GM12892 (cell line): Measurements from ENCODE around the gene KCTD16.

ENCODE experiments used
- DNase-seq: peaks from one replicate; pipeline ENCODE4 v3.0.0; 2011; ENCODE audit not compliant: insufficient read length
- FAIRE-seq: peaks from 2 replicates; lab custom pipeline; 2011; peaks lifted over from hg19 to GRCh38; lab: Jason Lieb, UNC
- POLR2A ChIP-seq: IDR thresholded peaks from 2 replicates; pipeline ENCODE4 v1.6.1; 2011; ENCODE audit warnings: low read depth, low read length, control low read depth
- POLR2AphosphoS5 ChIP-seq: IDR thresholded peaks from 2 replicates; pipeline ENCODE4 v1.6.1; 2011; ENCODE audit warnings: low read depth, low read length, control low read depth
- TAF1 ChIP-seq: IDR thresholded peaks from 2 replicates; pipeline ENCODE4 v1.6.1; 2011; ENCODE audit warnings: low read depth, mild to moderate bottlenecking, control low read depth, low read length, borderline replicate concordance

Gene KCTD16

DNA sequence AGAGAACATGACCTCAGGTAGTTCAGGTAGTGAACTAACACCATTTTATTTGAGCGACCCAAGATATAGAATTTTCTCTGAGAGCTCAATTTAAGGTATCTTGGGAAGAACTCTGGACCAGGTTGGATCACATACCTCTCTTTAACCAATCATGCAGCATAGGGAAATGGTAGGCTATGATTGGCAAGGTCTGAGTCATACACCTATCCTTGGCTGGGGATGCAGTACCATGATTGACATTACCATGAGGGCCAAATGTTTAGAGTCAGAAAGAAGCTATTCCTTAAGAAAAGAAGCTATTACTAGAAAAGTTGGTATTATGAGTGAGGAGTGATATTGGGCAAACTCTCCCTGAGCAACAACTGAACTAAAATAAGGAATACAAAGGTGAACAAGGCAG is 258.7 kb downstream of the KCTD16 start:
- FAIRE-seq: no peak
- no peak for DNase-seq
- TF ChIP-seq POLR2A: no peak
- no peak for TF ChIP-seq POLR2AphosphoS5
- TF ChIP-seq TAF1: no peak

DNA sequence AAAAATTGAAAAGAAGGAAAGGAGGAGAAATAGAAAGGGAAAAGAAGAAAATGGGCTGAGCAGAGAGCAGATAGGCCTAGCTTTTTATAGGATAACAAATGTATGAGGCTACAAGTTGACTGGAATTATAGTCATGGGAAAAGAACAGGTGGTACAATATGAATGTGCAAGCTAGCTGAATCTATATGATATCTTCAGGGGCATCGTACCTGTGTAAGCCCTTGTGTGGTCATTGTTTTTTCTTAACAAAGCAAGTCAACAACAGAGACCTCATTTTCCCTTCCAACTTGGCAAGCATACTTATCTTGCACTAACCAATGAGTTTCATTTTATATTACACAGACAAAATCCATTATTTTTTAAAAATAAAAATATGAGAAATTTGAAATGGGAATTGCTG is 259.2 kb downstream of the KCTD16 start:
- DNase-seq (no peak), FAIRE-seq (no peak)
- no peak for TF ChIP-seq POLR2A
- TF ChIP-seq TAF1: no peak
- no peak for TF ChIP-seq POLR2AphosphoS5

DNA sequence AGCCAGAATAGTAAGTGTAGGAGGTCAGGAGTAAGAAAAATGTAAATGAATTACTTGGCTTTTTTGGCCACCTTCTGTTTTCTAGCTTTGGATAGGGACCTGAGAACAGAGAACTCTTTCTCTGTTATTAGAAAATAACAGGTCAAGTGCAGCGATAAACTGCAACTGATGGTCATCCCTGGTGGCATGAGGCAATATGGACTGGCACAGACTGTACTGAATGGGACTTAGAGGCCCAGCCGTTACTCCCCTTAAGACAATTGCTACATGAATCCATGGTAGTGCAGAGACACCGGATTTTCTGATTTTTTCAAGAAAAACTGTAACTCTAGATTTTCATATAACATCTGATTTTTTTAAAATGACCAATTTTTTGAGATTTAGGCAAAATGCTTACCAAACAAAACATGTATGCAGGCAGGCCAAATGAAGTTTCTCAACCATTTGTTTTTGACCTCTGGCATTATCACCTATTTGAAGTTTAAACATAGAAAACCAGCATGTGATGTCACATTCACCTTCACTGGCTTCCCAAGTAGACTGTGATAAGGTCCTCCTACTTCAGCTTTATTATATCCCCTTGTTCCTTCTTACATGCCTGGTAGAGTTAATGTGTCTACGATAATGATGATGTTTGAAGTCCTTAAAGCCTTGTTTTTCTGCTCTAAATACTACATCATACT is 262.6 kb downstream of the KCTD16 start:
- no peak for TF ChIP-seq POLR2A
- no peak for TF ChIP-seq TAF1
- TF ChIP-seq POLR2AphosphoS5: no peak
- no peak for FAIRE-seq
- DNase-seq: no peak

DNA sequence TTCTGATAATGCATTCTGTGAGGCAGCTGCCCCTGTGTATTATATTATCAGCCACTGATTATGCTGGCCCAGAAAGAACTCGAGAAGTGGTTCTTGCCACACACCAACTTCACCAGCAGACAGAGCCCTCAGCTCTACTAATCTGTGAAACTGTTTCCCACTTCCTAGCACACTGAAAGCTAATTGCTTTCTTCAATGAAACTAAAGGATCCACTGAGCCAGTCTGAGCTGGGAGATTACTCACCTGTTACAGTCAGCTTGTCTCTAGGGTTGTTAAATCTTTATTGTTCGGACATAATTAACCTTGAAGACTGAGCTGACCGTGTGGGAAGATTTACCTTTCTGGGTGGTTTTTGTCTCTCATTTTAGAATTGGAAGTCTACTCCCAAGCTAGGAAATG is 263.2 kb downstream of the KCTD16 start:
- TF ChIP-seq TAF1 (no peak), POLR2AphosphoS5 (no peak), POLR2A (no peak)
- no peak for FAIRE-seq

DNA sequence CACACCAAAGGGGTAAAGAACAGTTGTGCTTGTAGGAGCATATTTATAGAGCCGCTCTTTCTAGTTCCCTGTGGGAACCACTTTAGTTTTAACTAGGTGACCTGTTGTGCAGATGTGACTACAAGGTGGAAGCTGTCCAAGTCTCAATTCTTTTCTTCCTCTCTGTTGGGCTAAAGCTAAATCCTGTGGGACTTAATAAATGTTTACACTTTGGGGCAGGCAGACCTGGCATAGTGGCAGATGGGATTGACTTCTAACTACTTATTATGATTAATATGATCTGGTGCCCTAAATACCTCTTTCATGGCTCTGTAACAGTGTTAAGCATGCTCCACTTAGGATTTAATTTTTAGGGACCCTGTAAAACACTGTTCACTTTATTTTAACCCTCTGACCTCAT is 265.3 kb downstream of the KCTD16 start:
- no peak for DNase-seq
- no peak for FAIRE-seq
- TF ChIP-seq POLR2AphosphoS5 (no peak), TAF1 (no peak), POLR2A (no peak)

More for the DNA sequence above, 263.2 kb downstream of the KCTD16 start:
- no peak for DNase-seq

DNA sequence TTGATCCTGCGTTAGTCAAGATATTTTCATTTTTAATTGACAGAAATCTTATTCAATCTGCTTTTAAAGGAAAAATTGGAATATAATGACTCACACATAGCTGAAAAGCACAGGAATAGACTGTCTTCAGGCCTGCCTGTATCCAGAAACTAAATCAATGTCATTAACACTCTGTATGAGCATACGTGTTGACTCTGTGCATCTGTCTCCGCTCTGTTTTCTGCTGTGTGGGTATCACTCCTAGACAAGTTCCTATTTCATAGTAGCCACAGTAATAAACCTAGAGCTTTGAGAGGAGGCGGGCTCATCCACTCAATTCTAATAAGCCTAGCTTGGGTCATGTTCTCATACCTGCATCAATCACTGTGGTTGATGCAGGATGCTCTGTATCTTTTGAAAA is 267.6 kb downstream of the KCTD16 start:
- DNase-seq (no peak), FAIRE-seq (no peak)
- TF ChIP-seq POLR2AphosphoS5: no peak
- no peak for TF ChIP-seq TAF1
- TF ChIP-seq POLR2A: no peak

DNA sequence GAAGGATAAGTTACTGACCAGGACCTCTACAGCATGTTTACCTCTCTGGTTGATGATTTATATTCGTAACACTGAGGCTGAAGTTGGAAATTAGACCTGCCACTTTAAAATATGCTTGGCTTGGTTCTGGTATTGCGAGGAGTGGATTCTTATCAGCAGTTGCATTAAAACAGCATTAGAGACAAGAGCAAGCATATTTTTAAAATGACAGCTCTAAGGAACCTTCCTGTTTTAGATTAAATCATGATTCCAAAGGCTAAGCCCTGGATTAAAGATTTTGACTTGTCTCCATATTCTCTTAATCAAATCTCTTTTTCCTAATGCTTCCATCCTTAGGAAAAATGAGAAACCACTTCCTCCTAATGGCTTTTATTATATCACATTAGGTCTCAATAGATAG is 277.8 kb downstream of the KCTD16 start:
- no peak for DNase-seq
- no peak for TF ChIP-seq POLR2A
- no peak for TF ChIP-seq POLR2AphosphoS5
- TF ChIP-seq TAF1: no peak
- no peak for FAIRE-seq

DNA sequence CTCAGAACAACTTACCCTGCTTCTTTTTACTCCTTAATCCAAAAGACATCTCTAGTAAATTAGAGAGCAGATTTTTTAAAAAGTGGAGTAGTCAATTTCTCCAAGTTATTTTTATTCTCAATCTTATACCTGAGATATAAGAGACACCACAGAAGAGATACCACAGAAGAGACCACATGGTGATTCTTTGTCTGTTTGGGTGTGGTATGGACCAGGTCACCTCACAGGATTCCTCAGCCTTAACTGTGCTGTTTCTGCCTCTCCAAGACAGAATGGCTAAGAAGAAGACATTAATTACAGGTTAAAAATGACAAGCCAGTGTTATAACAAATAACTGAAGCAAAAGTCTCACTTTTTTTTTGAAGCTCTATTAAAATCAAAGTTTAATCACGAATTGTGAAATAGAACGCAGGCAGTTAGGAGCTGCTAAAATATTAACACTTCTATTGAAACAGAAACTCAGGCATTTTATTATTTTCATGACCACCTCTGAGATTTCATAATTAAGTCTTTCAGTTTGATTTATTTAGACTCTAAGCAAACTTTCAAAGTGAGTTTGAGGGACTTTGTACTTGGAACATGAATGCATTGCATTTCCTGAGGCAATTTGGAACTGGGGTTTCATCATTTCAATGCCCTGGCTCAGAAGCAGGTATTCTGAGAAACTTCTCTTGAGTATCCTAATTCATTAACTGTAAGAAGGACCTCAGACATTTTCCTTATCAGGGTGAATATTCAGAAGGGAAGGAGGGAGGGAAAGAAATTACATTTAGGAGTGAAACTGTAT is 280.7 kb downstream of the KCTD16 start:
- TF ChIP-seq TAF1 (no peak), POLR2A (no peak), POLR2AphosphoS5 (no peak)
- FAIRE-seq: no peak
- no peak for DNase-seq

DNA sequence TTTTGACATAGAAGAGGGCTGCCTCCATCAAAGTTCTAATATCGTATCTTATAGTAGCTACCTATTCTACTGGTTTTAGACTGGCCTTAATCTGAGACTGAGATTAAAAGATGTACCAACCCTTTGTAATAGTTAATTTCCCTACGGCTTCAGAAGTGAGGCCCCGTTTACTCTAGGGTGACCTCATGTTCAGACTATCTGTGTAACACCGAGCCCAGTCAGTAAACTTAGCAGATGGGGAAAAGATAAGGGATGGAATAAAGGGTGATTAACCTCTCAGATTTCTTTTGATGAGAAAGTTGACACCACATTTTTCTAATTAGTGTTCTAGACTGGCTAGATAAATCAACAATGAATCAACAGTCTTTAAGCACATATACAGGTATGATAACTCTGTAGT is 283.1 kb downstream of the KCTD16 start:
- FAIRE-seq (no peak), DNase-seq (no peak)
- no peak for TF ChIP-seq POLR2AphosphoS5
- TF ChIP-seq POLR2A: no peak
- TF ChIP-seq TAF1: no peak

DNA sequence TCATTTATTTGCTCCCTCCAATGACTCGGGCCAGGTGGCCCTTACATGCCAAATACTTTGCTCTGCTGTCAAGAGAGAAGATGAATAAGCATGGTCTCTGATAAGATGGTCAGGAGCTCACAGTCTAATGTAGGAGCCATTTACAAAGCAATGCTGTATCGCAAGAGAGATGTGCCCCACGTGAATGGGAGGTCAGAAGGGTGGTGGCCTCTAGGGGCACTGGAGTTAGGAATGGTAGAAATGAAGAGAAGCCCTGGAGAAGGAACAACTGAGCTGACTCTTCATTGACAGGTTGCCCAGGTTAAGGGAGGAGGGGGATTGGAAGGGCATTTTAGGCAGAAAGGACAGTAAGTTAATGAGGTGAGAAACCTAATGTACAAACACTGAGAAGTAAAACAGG is 286.5 kb downstream of the KCTD16 start:
- TF ChIP-seq POLR2AphosphoS5 (no peak), TAF1 (no peak), POLR2A (no peak)
- no peak for FAIRE-seq
- DNase-seq: no peak

DNA sequence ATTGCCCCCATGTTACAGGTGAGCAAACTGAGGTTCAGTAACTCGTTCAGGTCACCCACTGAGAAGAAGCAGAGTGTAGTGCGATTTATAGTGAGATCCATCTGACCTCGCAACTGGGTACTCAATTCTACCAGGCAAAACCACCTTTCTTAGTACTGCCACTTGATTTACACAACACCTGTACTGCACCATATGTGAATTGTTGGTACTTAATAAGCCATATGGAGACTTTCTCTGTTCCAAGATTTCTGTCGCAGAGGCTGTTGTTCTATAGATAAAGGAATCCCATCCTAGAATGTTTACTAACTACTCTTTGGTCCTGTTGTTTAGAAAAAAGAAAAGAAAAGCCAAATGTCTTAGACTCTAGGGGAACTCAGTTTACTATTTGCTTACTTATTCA is 287.5 kb downstream of the KCTD16 start:
- TF ChIP-seq POLR2AphosphoS5 (no peak), TAF1 (no peak), POLR2A (no peak)
- no peak for FAIRE-seq
- no peak for DNase-seq

DNA sequence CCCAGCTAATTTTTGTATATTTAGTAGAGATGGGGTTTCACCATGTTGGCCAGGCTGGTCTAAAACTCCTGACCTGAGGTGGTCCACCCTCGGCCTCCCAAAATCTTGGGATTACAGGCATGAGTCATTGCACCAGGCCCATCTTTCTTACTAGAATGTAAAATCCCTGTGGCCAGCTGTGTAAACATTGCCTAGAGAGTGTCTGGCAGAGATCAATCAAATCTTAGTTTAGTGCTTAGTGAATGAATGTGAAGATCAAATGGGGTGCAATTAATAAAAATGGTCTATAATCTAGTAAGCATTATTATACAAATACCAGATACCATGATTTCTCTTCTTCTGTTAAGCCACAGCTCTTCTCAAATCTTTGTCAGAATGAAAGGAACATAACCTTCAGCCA is 289.9 kb downstream of the KCTD16 start:
- TF ChIP-seq POLR2A (no peak), TAF1 (no peak), POLR2AphosphoS5 (no peak)
- FAIRE-seq: no peak
- no peak for DNase-seq

DNA sequence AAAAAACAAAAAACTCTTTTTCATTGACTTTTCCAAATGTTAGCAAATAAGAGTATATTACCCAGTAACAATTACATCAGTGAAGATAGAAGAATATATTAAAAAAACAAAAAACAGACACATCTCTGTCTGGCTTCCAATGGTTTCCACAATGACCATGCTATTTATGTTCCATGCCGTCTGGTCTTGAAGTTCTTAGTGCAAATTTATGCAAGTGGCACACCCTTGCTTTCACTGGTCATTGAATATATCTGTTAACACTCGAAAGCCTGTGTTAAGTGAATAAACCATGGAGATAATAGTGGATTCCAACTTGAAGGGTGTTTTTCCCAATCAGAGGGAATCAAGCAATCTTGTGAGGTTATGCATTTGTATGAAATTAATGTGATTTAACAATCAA is 291.9 kb downstream of the KCTD16 start:
- DNase-seq: no peak
- TF ChIP-seq POLR2A (no peak), TAF1 (no peak), POLR2AphosphoS5 (no peak)
- no peak for FAIRE-seq
